ENCODE results near the gene SLC16A5. TPM values are rescaled to one million over a fixed set of nuclear protein-coding genes. Genes with fewer than 3 reads are reported as not detected.
A peak's percentile ranks its signal among the peaks of the same experiment; 100 is the strongest.
"Not testable (repeated sequence)": the region's sequence is repeated elsewhere in the genome, so short reads cannot be mapped to it uniquely, and the experiment has no call there.

The SLC16A5 gene
- total RNA-seq, 1 donor from 2014 or later: 7.3 TPM

GRCh38 chr17:75124819-75125162 lies 37.0 kb downstream of the SLC16A5 start:
- no peak for DNase-seq (ENCODE audit: low read depth, low spot score)
- H3K27ac Mint-ChIP-seq (ENCODE audit: unreplicated experiment): no peak overlapping the region
- TF ChIP-seq CTCF (conservative IDR thresholded peaks at IDR 0.05): no peak
- H3K9me3 Mint-ChIP-seq: no peaks in the 10 kb centered on the region
- peak overlapping the region; percentile 12 for H3K4me3 Mint-ChIP-seq
- H3K4me1 Mint-ChIP-seq: peaks cover 11% of the 10 kb centered on the region
- H3K36me3 Mint-ChIP-seq (ENCODE audit: low read depth): no peaks in the 10 kb centered on the region
- no peaks in the 10 kb centered on the region for H3K27me3 Mint-ChIP-seq (ENCODE audit: low read depth)

- no peaks in the 10 kb centered on the region for H3K9me3 Mint-ChIP-seq
- H3K27me3 Mint-ChIP-seq (ENCODE audit: low read depth): no peaks in the 10 kb centered on the region
- no peak overlapping the region for H3K27ac Mint-ChIP-seq (ENCODE audit: unreplicated experiment)
- peaks cover 18% of the 10 kb centered on the region for H3K4me1 Mint-ChIP-seq
- TF ChIP-seq CTCF (conservative IDR thresholded peaks at IDR 0.05): no peak
- DNase-seq (ENCODE audit: low read depth, low spot score): no peak
- H3K4me3 Mint-ChIP-seq: peak overlapping the region; percentile 52
- peaks cover 3% of the 10 kb centered on the region for H3K36me3 Mint-ChIP-seq (ENCODE audit: low read depth)
Observed at GRCh38 chr17:75125984-75126383, 38.2 kb downstream of the SLC16A5 start.

GRCh38 chr17:75126954-75127353 lies 39.2 kb downstream of the SLC16A5 start:
- H3K27ac Mint-ChIP-seq (ENCODE audit: unreplicated experiment): no peak overlapping the region
- peaks cover 2% of the 10 kb centered on the region for H3K27me3 Mint-ChIP-seq (ENCODE audit: low read depth)
- no peak for TF ChIP-seq CTCF (conservative IDR thresholded peaks at IDR 0.05)
- peaks cover 3% of the 10 kb centered on the region for H3K36me3 Mint-ChIP-seq (ENCODE audit: low read depth)
- H3K4me1 Mint-ChIP-seq: peaks cover 21% of the 10 kb centered on the region
- no peaks in the 10 kb centered on the region for H3K9me3 Mint-ChIP-seq
- no peak for DNase-seq (ENCODE audit: low read depth, low spot score)
- peak overlapping the region; percentile 51 for H3K4me3 Mint-ChIP-seq

GRCh38 chr17:75127936-75128335 lies 40.2 kb downstream of the SLC16A5 start:
- DNase-seq (ENCODE audit: low read depth, low spot score); H3K36me3 Mint-ChIP-seq (ENCODE audit: low read depth); H3K9me3 Mint-ChIP-seq; H3K27me3 Mint-ChIP-seq (ENCODE audit: low read depth); H3K27ac Mint-ChIP-seq (ENCODE audit: unreplicated experiment): not testable (repeated sequence)
- Mint-ChIP-seq H3K4me1 (peaks cover 25% of the 10 kb centered on the region), H3K4me3 (peak overlapping the region; percentile 75)

GRCh38 chr17:75128694-75129505 lies 41.1 kb downstream of the SLC16A5 start:
- Mint-ChIP-seq H3K27ac (ENCODE audit: unreplicated experiment) (no peak overlapping the region), H3K4me1 (peaks cover 25% of the 10 kb centered on the region), H3K9me3 (no peaks in the 10 kb centered on the region), H3K36me3 (ENCODE audit: low read depth) (peaks cover 3% of the 10 kb centered on the region), H3K27me3 (ENCODE audit: low read depth) (peaks cover 2% of the 10 kb centered on the region), H3K4me3 (peak overlapping the region; percentile 75)
- TF ChIP-seq CTCF (conservative IDR thresholded peaks at IDR 0.05): no peak
- no peak for DNase-seq (ENCODE audit: low read depth, low spot score)

- Mint-ChIP-seq H3K9me3 (no peaks in the 10 kb centered on the region), H3K4me3 (peak overlapping the region; percentile 75), H3K36me3 (ENCODE audit: low read depth) (peaks cover 3% of the 10 kb centered on the region), H3K27ac (ENCODE audit: unreplicated experiment) (no peak overlapping the region), H3K4me1 (peaks cover 25% of the 10 kb centered on the region), H3K27me3 (ENCODE audit: low read depth) (peaks cover 2% of the 10 kb centered on the region)
- TF ChIP-seq CTCF (conservative IDR thresholded peaks at IDR 0.05): no peak
- no peak for DNase-seq (ENCODE audit: low read depth, low spot score)
Observed at GRCh38 chr17:75129576-75129975, 41.8 kb downstream of the SLC16A5 start.
